ENCODE measurements around the gene SLC22A3.
"Not testable (repeated sequence)": the region's sequence is repeated elsewhere in the genome, so short reads cannot be mapped to it uniquely, and the experiment has no call there.

The SLC22A3 gene

DNA sequence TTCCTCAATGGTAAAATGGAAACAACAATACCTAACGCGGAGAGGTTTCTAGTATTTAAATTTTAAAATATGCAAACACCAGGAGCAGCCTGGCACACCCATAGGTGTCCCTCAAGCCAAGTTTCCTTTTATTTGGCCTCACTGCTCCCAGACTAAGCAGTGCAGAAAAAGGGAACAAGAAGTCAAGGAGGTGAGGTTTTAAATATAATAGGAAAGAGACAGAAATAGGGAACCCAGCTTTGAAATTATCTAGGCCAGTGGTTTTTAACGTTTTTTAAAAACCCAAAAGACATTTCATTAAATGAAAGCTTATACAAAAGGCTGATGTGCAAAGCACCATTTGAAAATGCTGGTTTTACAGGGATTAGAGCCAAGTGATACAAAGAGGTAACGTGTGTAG lies 109.6 kb downstream of the SLC22A3 start:
- no peak for ATAC-seq (ENCODE audit: low read depth)
- no peaks in the 10 kb centered on the region for H3K9me3 ChIP-seq (ENCODE audit: severe bottlenecking)
- peaks cover 17% of the 10 kb centered on the region for H3K4me1 ChIP-seq (ENCODE audit: insufficient read depth, poor library complexity, severe bottlenecking)
- TF ChIP-seq, protein P1, sequence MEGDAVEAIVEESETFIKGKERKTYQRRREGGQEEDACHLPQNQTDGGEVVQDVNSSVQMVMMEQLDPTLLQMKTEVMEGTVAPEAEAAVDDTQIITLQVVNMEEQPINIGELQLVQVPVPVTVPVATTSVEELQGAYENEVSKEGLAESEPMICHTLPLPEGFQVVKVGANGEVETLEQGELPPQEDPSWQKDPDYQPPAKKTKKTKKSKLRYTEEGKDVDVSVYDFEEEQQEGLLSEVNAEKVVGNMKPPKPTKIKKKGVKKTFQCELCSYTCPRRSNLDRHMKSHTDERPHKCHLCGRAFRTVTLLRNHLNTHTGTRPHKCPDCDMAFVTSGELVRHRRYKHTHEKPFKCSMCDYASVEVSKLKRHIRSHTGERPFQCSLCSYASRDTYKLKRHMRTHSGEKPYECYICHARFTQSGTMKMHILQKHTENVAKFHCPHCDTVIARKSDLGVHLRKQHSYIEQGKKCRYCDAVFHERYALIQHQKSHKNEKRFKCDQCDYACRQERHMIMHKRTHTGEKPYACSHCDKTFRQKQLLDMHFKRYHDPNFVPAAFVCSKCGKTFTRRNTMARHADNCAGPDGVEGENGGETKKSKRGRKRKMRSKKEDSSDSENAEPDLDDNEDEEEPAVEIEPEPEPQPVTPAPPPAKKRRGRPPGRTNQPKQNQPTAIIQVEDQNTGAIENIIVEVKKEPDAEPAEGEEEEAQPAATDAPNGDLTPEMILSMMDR (IDR thresholded peaks at IDR 0.05; ENCODE audit: poor library complexity, severe bottlenecking) = no peak
- no peaks in the 10 kb centered on the region for H3K27me3 ChIP-seq (ENCODE audit: insufficient read depth, poor library complexity, severe bottlenecking)
- H3K27ac ChIP-seq (ENCODE audit: poor library complexity, severe bottlenecking) = no peak overlapping the region
- DNase-seq (ENCODE audit: low spot score) = no peak
- no peak overlapping the region for H3K4me3 ChIP-seq (ENCODE audit: severe bottlenecking)
- no peaks in the 10 kb centered on the region for H3K36me3 ChIP-seq (ENCODE audit: low read depth)

DNA sequence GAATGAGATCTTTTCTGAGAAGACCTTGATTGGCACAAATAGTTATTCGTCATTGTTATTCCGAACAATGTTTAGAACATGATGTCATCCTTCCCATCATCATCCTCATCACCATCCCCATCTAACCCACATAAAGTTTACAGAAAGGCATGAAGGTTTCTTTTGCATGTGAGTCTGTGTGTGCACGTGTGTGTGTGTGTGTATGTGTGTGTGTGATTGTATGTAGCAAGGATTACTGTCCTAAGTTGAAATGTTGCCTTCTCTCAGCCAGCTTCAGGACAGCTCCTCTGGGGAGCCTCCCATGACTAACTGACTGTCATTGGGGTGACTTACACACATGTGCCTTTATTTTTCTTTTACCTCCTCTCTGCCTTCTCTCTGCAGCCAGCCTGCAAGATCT lies 113.5 kb downstream of the SLC22A3 start:
- Histone ChIP-seq H3K4me1 (ENCODE audit: insufficient read depth, poor library complexity, severe bottlenecking) (peaks cover 15% of the 10 kb centered on the region), H3K27ac (ENCODE audit: poor library complexity, severe bottlenecking) (peak overlapping the region; percentile 71), H3K27me3 (ENCODE audit: insufficient read depth, poor library complexity, severe bottlenecking) (no peaks in the 10 kb centered on the region), H3K4me3 (ENCODE audit: severe bottlenecking) (no peak overlapping the region), H3K9me3 (ENCODE audit: severe bottlenecking) (no peaks in the 10 kb centered on the region), H3K36me3 (ENCODE audit: low read depth) (no peaks in the 10 kb centered on the region)
- DNase-seq (ENCODE audit: low spot score) = no peak
- TF ChIP-seq, protein P1 (IDR thresholded peaks at IDR 0.05; ENCODE audit: poor library complexity, severe bottlenecking) = no peak
- no peak for ATAC-seq (ENCODE audit: low read depth)

DNA sequence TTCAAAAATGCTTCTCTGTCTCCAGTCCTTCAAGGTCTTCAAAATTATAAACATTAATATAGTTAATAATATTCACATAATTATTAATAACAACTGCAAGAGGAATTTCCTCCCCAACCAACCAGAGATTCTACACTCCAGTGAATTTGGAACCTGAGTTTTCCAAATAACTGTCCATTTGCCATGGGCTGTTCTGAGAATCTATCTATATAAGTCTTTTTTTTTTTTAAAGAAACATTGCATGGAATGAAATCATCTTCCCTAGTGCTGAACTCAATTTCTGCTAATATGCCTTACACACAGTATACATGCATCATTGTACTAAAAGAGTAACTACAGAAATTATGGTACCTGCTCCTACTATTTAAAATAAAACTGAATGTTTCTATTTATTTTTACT lies 113.9 kb downstream of the SLC22A3 start:
- peak; percentile 16; the same call in 1 of the 3 replicates for ATAC-seq (ENCODE audit: low read depth)
- no peak overlapping the region for H3K4me3 ChIP-seq (ENCODE audit: severe bottlenecking)
- no peaks in the 10 kb centered on the region for H3K36me3 ChIP-seq (ENCODE audit: low read depth)
- peaks cover 15% of the 10 kb centered on the region for H3K4me1 ChIP-seq (ENCODE audit: insufficient read depth, poor library complexity, severe bottlenecking)
- no peaks in the 10 kb centered on the region for H3K9me3 ChIP-seq (ENCODE audit: severe bottlenecking)
- no peak for DNase-seq (ENCODE audit: low spot score)
- H3K27ac ChIP-seq (ENCODE audit: poor library complexity, severe bottlenecking) = peak overlapping the region; percentile 71
- TF ChIP-seq, protein P1 (IDR thresholded peaks at IDR 0.05; ENCODE audit: poor library complexity, severe bottlenecking) = no peak
- no peaks in the 10 kb centered on the region for H3K27me3 ChIP-seq (ENCODE audit: insufficient read depth, poor library complexity, severe bottlenecking)

DNA sequence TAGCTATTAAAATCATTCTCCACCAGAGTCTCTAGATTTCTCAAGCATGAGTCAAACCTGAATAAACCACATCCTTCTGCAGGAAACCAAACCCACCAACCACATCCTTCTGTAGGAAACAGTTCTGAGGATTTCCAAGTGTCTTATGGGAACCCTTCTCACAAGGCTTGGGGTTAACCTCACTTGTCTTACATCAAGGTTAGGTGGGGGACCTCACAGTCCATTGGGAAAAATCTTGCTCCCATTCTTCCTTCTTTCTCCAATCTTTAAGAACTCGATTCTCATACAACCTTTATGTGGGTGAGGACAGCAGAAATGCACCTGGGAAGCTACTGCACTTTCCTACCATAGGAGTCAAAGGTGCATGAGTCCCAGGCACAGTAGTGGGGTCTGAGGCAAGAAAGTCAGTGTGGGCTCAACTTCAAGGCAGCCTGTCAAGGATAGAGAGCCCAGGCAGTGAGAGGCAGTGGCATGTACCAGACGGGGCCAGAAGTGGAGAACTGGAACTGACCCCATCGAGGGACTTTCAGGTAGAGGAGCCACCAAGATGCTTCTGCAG lies 114.5 kb downstream of the SLC22A3 start:
- Histone ChIP-seq H3K9me3 (ENCODE audit: severe bottlenecking) (no peaks in the 10 kb centered on the region), H3K27me3 (ENCODE audit: insufficient read depth, poor library complexity, severe bottlenecking) (no peaks in the 10 kb centered on the region), H3K36me3 (ENCODE audit: low read depth) (no peaks in the 10 kb centered on the region), H3K27ac (ENCODE audit: poor library complexity, severe bottlenecking) (peak overlapping the region; percentile 71), H3K4me3 (ENCODE audit: severe bottlenecking) (no peak overlapping the region), H3K4me1 (ENCODE audit: insufficient read depth, poor library complexity, severe bottlenecking) (peaks cover 15% of the 10 kb centered on the region)
- DNase-seq (ENCODE audit: low spot score) (no peak), ATAC-seq (ENCODE audit: low read depth) (peak; percentile 98)
- TF ChIP-seq, protein P1 (IDR thresholded peaks at IDR 0.05; ENCODE audit: poor library complexity, severe bottlenecking) = no peak

DNA sequence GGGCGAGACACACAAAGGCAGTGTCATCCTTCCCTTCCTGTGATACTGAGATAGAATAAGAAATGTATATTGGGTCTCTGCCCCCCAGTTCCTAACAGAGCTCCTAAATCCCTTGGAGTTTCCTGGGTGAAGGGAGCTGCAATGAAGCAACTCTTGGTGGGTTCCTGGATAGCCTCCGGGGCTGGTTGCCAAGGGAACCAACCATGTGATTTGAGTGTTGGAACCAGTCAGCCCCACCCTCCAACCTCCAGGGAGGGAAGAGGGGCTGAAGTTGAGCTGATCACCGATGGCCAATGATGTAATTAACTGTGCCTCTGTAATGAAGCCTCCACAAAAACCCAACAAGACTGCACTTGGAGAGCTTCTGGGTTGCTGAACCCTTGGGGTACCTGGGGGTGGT lies 116.6 kb downstream of the SLC22A3 start:
- Histone ChIP-seq H3K27ac (ENCODE audit: poor library complexity, severe bottlenecking) (no peak overlapping the region), H3K4me3 (ENCODE audit: severe bottlenecking) (no peak overlapping the region), H3K27me3 (ENCODE audit: insufficient read depth, poor library complexity, severe bottlenecking) (no peaks in the 10 kb centered on the region), H3K9me3 (ENCODE audit: severe bottlenecking) (no peaks in the 10 kb centered on the region), H3K4me1 (ENCODE audit: insufficient read depth, poor library complexity, severe bottlenecking) (peaks cover 15% of the 10 kb centered on the region), H3K36me3 (ENCODE audit: low read depth) (no peaks in the 10 kb centered on the region)
- no peak for ATAC-seq (ENCODE audit: low read depth)
- DNase-seq (ENCODE audit: low spot score) = no peak
- TF ChIP-seq, protein P1 (IDR thresholded peaks at IDR 0.05; ENCODE audit: poor library complexity, severe bottlenecking) = no peak

DNA sequence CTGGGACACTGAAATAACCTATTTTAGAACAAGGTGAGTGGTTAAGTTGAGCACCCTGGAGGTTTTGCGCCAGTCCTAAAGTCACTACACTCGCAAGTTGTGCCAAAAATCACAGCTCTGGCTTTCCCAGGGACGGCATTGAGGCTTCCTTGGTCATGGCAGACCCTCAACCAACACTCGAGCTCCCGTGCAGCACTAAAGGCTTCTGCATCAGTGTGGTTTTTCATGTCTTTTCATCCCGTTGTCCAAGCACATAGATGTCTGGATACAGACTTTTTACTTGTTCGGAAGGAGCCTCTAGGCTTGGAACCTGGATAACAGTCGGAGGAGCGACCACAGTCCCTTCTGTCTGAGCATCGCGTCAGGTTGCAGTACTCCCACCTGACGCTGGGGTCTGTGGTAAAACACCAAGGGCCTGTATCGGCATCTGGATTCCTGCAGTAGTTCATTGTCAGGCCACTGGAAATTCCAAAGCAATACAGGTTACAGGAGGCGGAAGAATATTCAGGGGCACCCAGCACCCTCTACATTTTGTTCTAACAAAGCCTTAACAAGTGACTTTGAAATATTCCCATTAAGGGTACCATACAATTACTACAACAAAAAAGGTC lies 119.2 kb downstream of the SLC22A3 start:
- DNase-seq (ENCODE audit: low spot score); H3K36me3 ChIP-seq (ENCODE audit: low read depth); ATAC-seq (ENCODE audit: low read depth); H3K4me1 ChIP-seq (ENCODE audit: insufficient read depth, poor library complexity, severe bottlenecking); H3K27me3 ChIP-seq (ENCODE audit: insufficient read depth, poor library complexity, severe bottlenecking); H3K27ac ChIP-seq (ENCODE audit: poor library complexity, severe bottlenecking); H3K9me3 ChIP-seq (ENCODE audit: severe bottlenecking); H3K4me3 ChIP-seq (ENCODE audit: severe bottlenecking): not testable (repeated sequence)
